Lung (tissue), 12 donors: ENCODE data around the gene RBFOX1. TPM values are rescaled to one million over a fixed set of nuclear protein-coding genes. Genes with fewer than 3 reads are reported as not detected.

Experiments used
- ATAC-seq: fragments of 200-7000 bp; cut with Tn5 transposase; one replicate; pipeline ENCODE4 v1.9.1; 2020; ENCODE audit warnings: moderate number of reproducible peaks; ENCODE audit not compliant: insufficient read depth, low FRiP score
- DNase-seq, 3 donors: peaks; one replicate each; pipeline ENCODE4 v3.0.0-alpha.2; 2013 to 2017
- H3K27ac ChIP-seq, 2 donors: one replicate each; pipeline ENCODE4 v1.5.1; 2013; ENCODE audit warnings: mild to moderate bottlenecking in 2 of 2, moderate library complexity in 2 of 2, control low read depth in 1 of 2, inconsistent platforms in 1 of 2, low read depth in 1 of 2, low read length in 1 of 2
- H3K27me3 ChIP-seq, 3 donors: one replicate each; pipeline ENCODE4 v1.5.1; 2013; ENCODE audit warnings: low read length in 2 of 3; ENCODE audit not compliant: control insufficient read depth in 3 of 3, insufficient read depth in 3 of 3
- H3K36me3 ChIP-seq, 4 donors: one replicate each; pipeline ENCODE4 v1.5.1; 2013; ENCODE audit warnings: low read length in 4 of 4, mild to moderate bottlenecking in 1 of 4, moderate library complexity in 1 of 4; ENCODE audit not compliant: control insufficient read depth in 4 of 4, insufficient read depth in 4 of 4
- H3K4me1 ChIP-seq, 5 donors: one replicate each; pipeline ENCODE4 v1.5.1; 2013; ENCODE audit warnings: low read length in 5 of 5, mild to moderate bottlenecking in 2 of 5, moderate library complexity in 1 of 5; ENCODE audit not compliant: control insufficient read depth in 5 of 5, insufficient read depth in 5 of 5
- H3K4me3 ChIP-seq: one replicate; pipeline ENCODE4 v1.5.1; 2013; ENCODE audit warnings: mild to moderate bottlenecking, control low read depth, moderate library complexity
- H3K9ac ChIP-seq, 2 donors: one replicate each; pipeline ENCODE4 v1.5.1; 2013; ENCODE audit warnings: low read length in 2 of 2, control low read depth in 1 of 2; ENCODE audit not compliant: insufficient read depth in 1 of 2
- H3K9me3 ChIP-seq, 4 donors: one replicate each; pipeline ENCODE4 v1.5.1; 2013; ENCODE audit warnings: low read length in 3 of 4, mild to moderate bottlenecking in 1 of 4, moderate library complexity in 1 of 4; ENCODE audit not compliant: control insufficient read depth in 4 of 4, insufficient read depth in 3 of 4
- WGBS, 2 donors: extraction: QIAGEN DNeasy Blood & Tissue Kit; methylation state at CpG; one replicate each; pipeline ENCODE4 v1.1.7; 2013; 5-methylcytosine and 5-hydroxymethylcytosine counted together
- polyA plus RNA-seq, 2 donors: library from polyadenylated mRNA; stranded (reverse); fragments of 200-250 nt; gene quantifications; one replicate each; pipeline ENCODE4 v1.2.1, GENCODE V29; 2013
- total RNA-seq, 2 donors: library from RNA; depleted of rRNA in 1 of 2; stranded (reverse); fragments of >200 nt in 1 of 2; gene quantifications; one replicate each; pipeline ENCODE4 v1.2.1, GENCODE V29; 2014 to 2021
- TF ChIP-seq, protein P1 (sequence below): IDR thresholded peaks from 2 replicates; pipeline ENCODE4 v1.5.1; 2012; ENCODE audit warnings: mild to moderate bottlenecking; ENCODE audit errors: control extremely low read depth, extremely low read depth
- donor health status: control.
- donor health status: control.
- donor health status: Bipolar disorder and iron deficiency.
- donor health status: healthy.
- donor health status: DM: yes; HTN: yes; CAD: no.

Gene RBFOX1
- total and polyA plus RNA-seq, 4 donors: 0.55 to 3.0 TPM; not detected in 2

DNA sequence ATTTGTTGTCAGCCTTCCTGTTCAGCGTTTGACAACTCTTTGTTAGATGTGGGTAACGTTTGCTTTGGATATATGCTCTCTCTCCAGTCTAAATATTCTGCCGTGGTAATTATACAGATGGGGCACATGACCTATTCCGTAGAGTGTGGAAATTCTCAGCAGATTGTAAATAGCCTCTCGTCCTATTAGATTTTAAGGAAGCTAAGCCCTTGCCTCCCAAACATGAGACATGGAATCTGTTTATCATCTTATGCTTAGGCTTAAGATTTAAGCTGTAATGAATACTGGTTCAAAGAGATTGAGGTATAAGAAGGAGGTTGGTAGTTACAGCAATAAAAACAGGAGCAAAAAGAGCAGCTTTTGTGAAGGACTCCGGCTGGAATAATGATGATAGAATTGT lies 87.4 kb downstream of the RBFOX1 start:
- Histone ChIP-seq H3K27me3 (peaks cover 0 to 6% (median 0%) of the 10 kb centered on the region in 3 donors), H3K9ac (no peak overlapping the region), H3K36me3 (no peaks in the 10 kb centered on the region), H3K4me3 (no peak overlapping the region), H3K27ac (no peak overlapping the region), H3K9me3 (peaks cover 0 to 2% (median 0%) of the 10 kb centered on the region in 4 donors), H3K4me1 (peaks cover 0 to 14% (median 0%) of the 10 kb centered on the region in 5 donors)
- 25 to 27% methylated on average over 6 of the region's 6 CpGs for WGBS, 2 donors
- no peak for DNase-seq
- TF ChIP-seq, protein P1, sequence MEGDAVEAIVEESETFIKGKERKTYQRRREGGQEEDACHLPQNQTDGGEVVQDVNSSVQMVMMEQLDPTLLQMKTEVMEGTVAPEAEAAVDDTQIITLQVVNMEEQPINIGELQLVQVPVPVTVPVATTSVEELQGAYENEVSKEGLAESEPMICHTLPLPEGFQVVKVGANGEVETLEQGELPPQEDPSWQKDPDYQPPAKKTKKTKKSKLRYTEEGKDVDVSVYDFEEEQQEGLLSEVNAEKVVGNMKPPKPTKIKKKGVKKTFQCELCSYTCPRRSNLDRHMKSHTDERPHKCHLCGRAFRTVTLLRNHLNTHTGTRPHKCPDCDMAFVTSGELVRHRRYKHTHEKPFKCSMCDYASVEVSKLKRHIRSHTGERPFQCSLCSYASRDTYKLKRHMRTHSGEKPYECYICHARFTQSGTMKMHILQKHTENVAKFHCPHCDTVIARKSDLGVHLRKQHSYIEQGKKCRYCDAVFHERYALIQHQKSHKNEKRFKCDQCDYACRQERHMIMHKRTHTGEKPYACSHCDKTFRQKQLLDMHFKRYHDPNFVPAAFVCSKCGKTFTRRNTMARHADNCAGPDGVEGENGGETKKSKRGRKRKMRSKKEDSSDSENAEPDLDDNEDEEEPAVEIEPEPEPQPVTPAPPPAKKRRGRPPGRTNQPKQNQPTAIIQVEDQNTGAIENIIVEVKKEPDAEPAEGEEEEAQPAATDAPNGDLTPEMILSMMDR: no peak
- ATAC-seq: no peak

DNA sequence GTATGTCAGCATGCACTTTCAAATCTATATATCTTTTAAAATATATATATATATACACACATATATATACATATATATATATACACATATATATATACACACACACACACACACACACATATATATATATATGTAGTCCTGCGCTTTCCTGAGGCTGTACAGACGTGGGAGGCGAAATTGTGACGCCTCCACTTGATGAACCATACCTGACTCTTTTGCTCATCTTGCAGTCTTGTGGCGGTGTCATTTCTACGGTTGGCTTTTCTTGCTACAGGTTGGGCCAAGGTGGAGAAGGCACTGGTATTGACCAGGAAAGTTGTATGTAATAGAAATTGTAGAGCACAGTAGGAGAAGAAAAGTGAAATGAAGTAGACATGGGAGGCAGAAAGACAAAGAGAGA lies 88.2 kb downstream of the RBFOX1 start:
- TF ChIP-seq, protein P1: no peak
- Histone ChIP-seq H3K27ac (no peak overlapping the region), H3K9me3 (peaks cover 0 to 2% (median 0%) of the 10 kb centered on the region in 4 donors), H3K27me3 (peaks cover 0 to 9% (median 0%) of the 10 kb centered on the region in 3 donors), H3K4me3 (no peak overlapping the region), H3K36me3 (no peaks in the 10 kb centered on the region), H3K9ac (no peak overlapping the region), H3K4me1 (peaks cover 0 to 14% (median 0%) of the 10 kb centered on the region in 5 donors)
- 91 to 92% methylated on average over 6 of the region's 6 CpGs for WGBS, 2 donors
- DNase-seq: no peak
- ATAC-seq: no peak

DNA sequence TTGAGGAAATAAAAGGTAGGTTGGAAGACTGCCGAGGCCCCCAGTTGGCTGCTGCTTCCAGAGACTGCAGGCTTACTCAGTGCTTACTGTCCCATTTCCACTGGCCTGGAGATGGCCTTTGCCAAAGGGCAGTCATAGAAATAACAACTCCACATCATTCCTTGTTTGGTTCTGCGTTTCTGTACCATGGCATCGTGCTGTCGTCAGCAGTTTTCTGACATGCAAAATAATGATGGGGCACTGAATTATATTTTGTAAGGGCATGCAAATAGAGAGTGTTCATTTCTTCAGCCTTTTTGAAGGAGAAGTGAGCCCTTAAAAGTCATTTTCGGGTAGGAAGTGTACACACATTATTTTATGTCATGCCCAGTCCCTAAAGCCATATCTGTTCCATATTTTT lies 88.9 kb downstream of the RBFOX1 start:
- WGBS, 2 donors: 69 to 81% methylated on average over 5 of the region's 5 CpGs
- TF ChIP-seq, protein P1: no peak
- DNase-seq (no peak), ATAC-seq (no peak)
- Histone ChIP-seq H3K27me3 (peaks cover 0 to 9% (median 0%) of the 10 kb centered on the region in 3 donors), H3K4me3 (no peak overlapping the region), H3K27ac (no peak overlapping the region), H3K4me1 (peaks cover 0 to 14% (median 0%) of the 10 kb centered on the region in 5 donors), H3K36me3 (no peaks in the 10 kb centered on the region), H3K9me3 (peaks cover 0 to 2% (median 0%) of the 10 kb centered on the region in 4 donors), H3K9ac (no peak overlapping the region)
